SK-N-MC (cell line): ENCODE measurements around the gene LTBP1.

ENCODE experiments used
- DNase-seq: peaks from one replicate; pipeline ENCODE4 v3.0.0-alpha.2; 2011; ENCODE audit warnings: low read depth, low spot score
- H3K27ac ChIP-seq: fragments of 200-600 bp; sonication (generic); 2 replicates; pipeline ENCODE4 v1.5.1; 2016; ENCODE audit warnings: mixed run types
- H3K36me3 ChIP-seq: fragments of 200-600 bp; sonication (generic); 2 replicates; pipeline ENCODE4 v1.6.1; 2017; ENCODE audit warnings: antibody characterized with exemption, low read length, mixed read lengths; ENCODE audit not compliant: insufficient read depth
- H3K4me3 ChIP-seq: fragments of 200-600 bp; sonication (generic); 2 replicates; pipeline ENCODE4 v1.5.1; 2016
- H3K9ac ChIP-seq: fragments of 200-600 bp; sonication (generic); 2 replicates; pipeline ENCODE4 v1.8.0; 2017; ENCODE audit warnings: mixed run types, mixed read lengths; ENCODE audit not compliant: insufficient read length
- H3K9me3 ChIP-seq: fragments of 200-600 bp; sonication (generic); 2 replicates; pipeline ENCODE4 v1.6.1; 2017; ENCODE audit warnings: low read depth, mild to moderate bottlenecking, antibody characterized with exemption, low read length, moderate library complexity, mixed read lengths
- EZH2 ChIP-seq: fragments of 200-600 bp; sonication (generic); IDR thresholded peaks from one replicate; pipeline ENCODE4 v1.6.1; 2017; ENCODE audit warnings: antibody characterized with exemption
- FOXP2 ChIP-seq: optimal IDR thresholded peaks from 2 replicates; pipeline ENCODE3; 2011; ENCODE audit warnings: mild to moderate bottlenecking, moderate library complexity; ENCODE audit not compliant: insufficient read depth; ENCODE audit errors: extremely low read length, control extremely low read depth
- POLR2AphosphoS5 ChIP-seq: IDR thresholded peaks from 2 replicates; pipeline ENCODE4 v1.6.1; 2012; ENCODE audit warnings: mild to moderate bottlenecking, low read depth, low read length, borderline replicate concordance

LTBP1 gene

DNA sequence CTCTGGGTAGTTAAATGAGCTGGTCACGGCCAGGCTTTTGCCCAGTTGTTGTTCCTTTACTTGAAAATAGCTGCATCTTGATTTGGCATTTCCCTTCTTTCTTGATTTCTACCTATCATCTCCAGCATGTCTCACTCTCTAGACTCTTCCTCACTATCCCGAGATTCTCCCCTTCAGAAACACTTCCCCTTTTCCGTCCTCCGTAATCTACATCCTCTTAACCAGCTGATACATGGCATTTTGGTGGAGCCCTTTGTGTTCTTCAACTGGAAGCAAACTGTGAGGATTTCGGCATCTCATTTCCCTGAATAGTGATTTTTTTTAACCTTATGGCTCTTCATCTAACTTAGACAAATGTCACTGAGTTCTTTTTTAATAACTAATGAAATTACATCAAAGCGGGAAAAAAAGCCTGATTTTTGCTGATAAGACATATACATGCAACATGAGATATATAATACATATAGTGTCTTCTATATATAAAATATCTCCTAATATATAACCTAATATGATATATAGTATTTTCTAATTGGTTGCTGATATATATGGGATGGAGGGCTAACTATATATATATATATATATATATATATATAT, 309.5 kb downstream of the LTBP1 start:
- no peak overlapping the region for H3K4me3 ChIP-seq
- H3K27ac ChIP-seq, result no peak overlapping the region
- no peaks in the 10 kb centered on the region for H3K36me3 ChIP-seq
- no peak for TF ChIP-seq POLR2AphosphoS5
- no peak for TF ChIP-seq FOXP2
- TF ChIP-seq EZH2, result no peak
- H3K9ac ChIP-seq, result no peak overlapping the region
- H3K9me3 ChIP-seq, result no peaks in the 10 kb centered on the region
- DNase-seq, result no peak

DNA sequence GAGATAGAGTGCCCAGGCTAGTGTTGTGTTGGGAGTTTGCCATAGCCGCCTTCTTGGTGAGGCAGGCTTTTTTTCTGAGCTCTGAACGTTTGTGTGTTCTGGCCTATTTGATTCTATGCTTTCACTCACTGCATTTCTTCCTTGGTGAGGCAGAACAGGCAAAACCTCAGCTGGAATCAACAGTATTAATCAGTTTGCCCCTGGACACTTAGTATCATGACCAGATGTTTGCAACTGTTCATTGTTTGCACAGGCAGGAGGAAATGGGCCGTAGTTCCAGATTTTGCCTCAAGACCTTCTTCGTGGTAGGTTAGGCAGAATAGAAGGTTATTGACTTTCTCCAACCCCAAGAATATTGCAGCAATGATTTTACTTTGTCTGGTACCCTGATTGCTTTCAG, 311.6 kb downstream of the LTBP1 start:
- Histone ChIP-seq H3K9me3 (no peaks in the 10 kb centered on the region), H3K9ac (no peak overlapping the region), H3K4me3 (no peak overlapping the region), H3K36me3 (no peaks in the 10 kb centered on the region), H3K27ac (no peak overlapping the region)
- TF ChIP-seq POLR2AphosphoS5 (no peak), FOXP2 (no peak), EZH2 (no peak)
- DNase-seq, result no peak

DNA sequence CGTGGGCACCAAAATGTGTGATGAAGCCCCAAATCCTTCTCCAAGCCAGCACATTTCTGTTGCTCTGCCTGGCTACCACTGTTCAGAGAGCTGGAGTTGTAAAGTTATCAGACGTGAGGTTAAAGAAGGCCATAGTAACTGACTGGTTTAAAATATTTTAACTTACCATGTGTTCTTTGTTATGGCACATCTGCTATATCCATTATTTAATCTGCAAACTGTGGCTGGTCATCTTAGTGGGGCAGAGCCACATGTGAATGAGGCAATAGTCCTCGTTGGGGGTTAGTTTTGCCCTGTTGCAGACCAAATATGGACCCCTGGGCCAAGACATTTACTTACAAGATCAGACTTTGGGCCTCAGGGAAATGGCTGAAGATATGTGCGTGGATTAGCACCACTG, 315.3 kb downstream of the LTBP1 start:
- no peaks in the 10 kb centered on the region for H3K9me3 ChIP-seq
- no peak for TF ChIP-seq FOXP2
- no peak for TF ChIP-seq EZH2
- TF ChIP-seq POLR2AphosphoS5, result no peak
- H3K9ac ChIP-seq, result no peak overlapping the region
- DNase-seq, result no peak
- no peaks in the 10 kb centered on the region for H3K36me3 ChIP-seq
- no peak overlapping the region for H3K4me3 ChIP-seq
- no peak overlapping the region for H3K27ac ChIP-seq

DNA sequence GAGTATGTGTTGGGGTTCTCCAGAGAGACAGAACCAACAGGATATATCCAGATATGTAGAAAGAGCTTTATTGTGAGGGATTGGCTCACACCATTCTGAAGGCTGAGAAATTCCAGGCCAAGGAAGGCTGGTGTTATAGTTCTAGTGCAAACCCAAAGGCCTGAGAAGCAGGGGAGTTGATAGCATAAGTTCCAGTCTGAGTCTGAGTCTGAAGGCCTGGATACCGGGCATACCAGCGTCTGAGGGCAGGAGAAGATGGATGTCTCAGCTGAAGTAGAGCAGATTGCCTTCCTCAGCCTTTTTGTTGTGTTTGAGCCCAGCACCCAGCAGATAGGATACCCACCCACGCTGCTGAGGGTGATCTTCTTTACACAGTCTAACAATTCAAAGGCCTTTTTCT, 318.0 kb downstream of the LTBP1 start:
- Histone ChIP-seq H3K9me3 (no peaks in the 10 kb centered on the region), H3K9ac (no peak overlapping the region), H3K27ac (no peak overlapping the region), H3K36me3 (no peaks in the 10 kb centered on the region), H3K4me3 (no peak overlapping the region)
- TF ChIP-seq POLR2AphosphoS5 (no peak), FOXP2 (no peak), EZH2 (no peak)
- DNase-seq, result no peak

DNA sequence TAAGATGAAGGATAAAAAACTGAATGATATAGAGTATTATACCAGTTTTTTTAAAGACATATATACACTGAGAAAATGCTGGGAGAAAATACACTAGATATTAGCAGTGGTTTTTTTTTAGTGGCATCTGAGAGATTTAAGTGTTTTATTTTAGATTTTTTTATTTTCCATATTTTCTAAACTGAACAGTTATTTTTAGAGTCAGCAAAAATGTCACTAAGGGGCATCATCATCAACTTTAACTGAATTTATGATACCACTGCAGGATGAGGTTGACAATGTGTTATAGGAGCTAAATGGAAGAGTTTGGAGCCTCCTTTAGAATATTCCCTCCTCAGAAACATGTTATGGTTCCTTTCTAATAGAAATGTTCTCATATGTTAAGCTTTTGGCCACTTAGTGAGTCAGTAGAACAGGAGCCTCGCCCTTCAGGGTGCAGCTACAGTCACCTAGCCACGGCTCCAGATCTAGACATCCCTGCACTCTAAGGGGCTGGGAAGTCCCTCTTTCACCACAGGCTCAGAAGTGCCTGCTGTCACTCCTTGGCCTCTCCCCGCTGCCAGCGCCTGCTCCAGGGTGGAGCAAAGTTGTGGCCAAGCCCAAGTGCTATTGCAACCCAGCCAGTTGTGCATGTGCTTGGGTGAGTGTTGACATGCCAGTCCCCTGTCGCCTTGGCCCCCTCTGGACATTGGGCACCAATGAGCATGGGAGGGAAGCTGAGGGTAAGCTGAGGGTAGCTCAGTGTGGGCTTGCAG, 319.0 kb downstream of the LTBP1 start:
- Histone ChIP-seq H3K9me3 (no peaks in the 10 kb centered on the region), H3K27ac (no peak overlapping the region), H3K4me3 (no peak overlapping the region), H3K36me3 (no peaks in the 10 kb centered on the region), H3K9ac (no peak overlapping the region)
- TF ChIP-seq EZH2 (no peak), POLR2AphosphoS5 (no peak), FOXP2 (no peak)
- no peak for DNase-seq

DNA sequence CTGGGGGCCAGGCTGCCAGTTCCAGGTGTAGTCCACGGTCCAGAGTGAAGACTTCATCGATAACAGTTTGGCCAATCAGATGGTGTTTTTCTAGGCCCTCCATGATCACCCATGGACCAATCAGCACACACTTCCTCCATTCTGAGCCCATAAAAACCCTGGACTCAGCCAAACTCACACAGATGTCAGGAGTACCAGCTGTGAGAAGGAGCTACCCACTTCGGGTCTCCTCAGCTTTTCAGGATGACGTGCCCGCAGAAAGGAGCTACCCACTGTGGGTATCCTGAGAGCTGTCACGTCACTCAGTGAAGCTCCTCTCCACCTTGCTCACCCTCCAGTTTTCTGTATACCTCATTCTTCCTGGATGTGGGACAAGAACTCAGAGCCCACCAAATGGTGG, 319.7 kb downstream of the LTBP1 start:
- TF ChIP-seq FOXP2 (no peak), POLR2AphosphoS5 (no peak), EZH2 (no peak)
- H3K4me3 ChIP-seq, result no peak overlapping the region
- no peak for DNase-seq
- H3K27ac ChIP-seq, result no peak overlapping the region
- no peak overlapping the region for H3K9ac ChIP-seq
- H3K36me3 ChIP-seq, result no peaks in the 10 kb centered on the region
- no peaks in the 10 kb centered on the region for H3K9me3 ChIP-seq

DNA sequence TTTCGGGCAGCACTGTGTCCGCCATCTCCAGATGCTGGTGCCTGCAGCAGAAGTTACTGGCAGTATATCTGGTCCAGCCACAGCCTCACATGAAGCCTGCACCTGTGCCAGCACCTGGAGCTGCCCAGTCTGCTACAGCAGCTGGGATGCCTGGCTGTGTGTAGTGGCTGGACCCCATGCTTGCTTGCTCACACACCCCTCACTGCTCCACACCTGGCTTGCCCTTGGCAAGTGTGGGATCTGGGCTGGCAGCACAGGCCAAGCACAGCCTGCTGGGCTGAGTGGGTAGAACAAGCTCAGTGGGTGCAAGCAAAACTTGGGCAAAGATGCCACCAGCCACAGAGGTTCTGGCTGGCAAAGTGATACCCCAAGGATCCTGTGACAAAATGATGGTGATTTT, 320.3 kb downstream of the LTBP1 start:
- TF ChIP-seq EZH2 (no peak), FOXP2 (no peak), POLR2AphosphoS5 (no peak)
- DNase-seq, result no peak

DNA sequence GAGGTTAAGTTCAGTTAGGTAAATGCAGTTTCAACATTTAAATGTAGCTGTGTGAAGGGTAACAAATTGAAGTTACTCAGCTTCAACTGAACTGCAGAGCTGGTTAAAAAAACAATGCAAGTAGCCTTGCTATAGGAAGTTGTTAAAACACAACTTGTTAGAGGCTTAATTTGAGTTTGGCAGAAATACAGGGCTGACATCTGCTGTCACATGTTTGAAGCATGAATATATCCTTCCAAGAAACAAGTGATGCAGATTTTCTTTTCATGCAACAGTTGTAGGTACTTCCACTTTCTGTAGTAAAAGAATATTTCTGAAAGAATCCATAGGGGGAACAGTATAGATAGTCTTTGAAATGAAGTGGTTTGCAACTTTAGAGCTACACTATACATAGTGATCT, 321.0 kb downstream of the LTBP1 start:
- DNase-seq, result no peak
- H3K9me3 ChIP-seq, result no peaks in the 10 kb centered on the region
- H3K36me3 ChIP-seq, result no peaks in the 10 kb centered on the region
- no peak overlapping the region for H3K27ac ChIP-seq
- no peak overlapping the region for H3K4me3 ChIP-seq
- no peak overlapping the region for H3K9ac ChIP-seq
- TF ChIP-seq EZH2 (no peak), POLR2AphosphoS5 (no peak), FOXP2 (no peak)

More for the DNA sequence above, 320.3 kb downstream of the LTBP1 start:
- Histone ChIP-seq H3K36me3 (no peaks in the 10 kb centered on the region), H3K9ac (no peak overlapping the region), H3K9me3 (no peaks in the 10 kb centered on the region), H3K27ac (no peak overlapping the region), H3K4me3 (no peak overlapping the region)

DNA sequence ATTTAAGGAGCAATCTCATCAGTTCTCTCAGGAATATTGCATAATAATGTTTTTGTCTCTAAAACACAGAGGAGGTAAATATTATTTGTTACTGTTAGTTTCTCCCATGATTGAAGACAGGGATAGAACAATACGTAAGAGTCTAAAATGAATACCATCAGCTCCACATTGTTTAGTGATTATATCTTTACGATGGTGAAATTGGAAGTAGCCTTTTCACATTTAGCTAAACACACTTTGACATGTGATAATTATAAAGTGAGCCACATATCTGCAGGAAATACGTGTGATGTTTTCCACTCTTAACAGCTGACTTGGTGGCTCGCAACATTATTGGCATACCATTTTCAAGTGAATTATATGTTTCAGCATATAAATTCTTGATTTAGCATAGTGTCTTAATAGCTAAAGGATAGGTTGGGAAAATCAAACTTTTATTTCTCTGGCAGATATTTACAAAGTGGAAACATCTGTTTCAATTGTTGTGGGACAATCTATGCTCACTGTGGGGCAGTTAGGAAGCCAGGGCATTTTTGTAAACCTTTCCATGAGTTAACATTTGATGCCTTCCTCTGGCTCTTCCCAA, 321.6 kb downstream of the LTBP1 start:
- TF ChIP-seq FOXP2, result no peak
- TF ChIP-seq POLR2AphosphoS5, result no peak
- no peak for TF ChIP-seq EZH2
- Histone ChIP-seq H3K36me3 (no peaks in the 10 kb centered on the region), H3K9me3 (no peaks in the 10 kb centered on the region), H3K27ac (no peak overlapping the region), H3K9ac (no peak overlapping the region), H3K4me3 (no peak overlapping the region)
- no peak for DNase-seq
